H1 (cell line): ENCODE results near the gene KLHL17. TPM values are rescaled to one million over a fixed set of nuclear protein-coding genes. Genes with fewer than 3 reads are reported as not detected.

Experiments
- CTCF ChIA-PET: fragments of 300-600 bp; sonication (Branson Sonifier 250); formaldehyde crosslinking; loops from one replicate; lab custom pipeline; 2021; ENCODE audit not compliant: partially characterized antibody; lab: Charles Lee
- POLR2A ChIA-PET: fragments of 300-600 bp; sonication (Branson Sonifier 250); formaldehyde crosslinking; loops from one replicate; lab custom pipeline; 2021; ENCODE audit warnings: inconsistent platforms; ENCODE audit not compliant: partially characterized antibody; lab: Charles Lee
- DNase-seq, 2 experiments: peaks; one replicate each; pipeline versions ENCODE4 v3.0.0 to v3.0.0-alpha.2; 2010 to 2022; ENCODE audit warnings: low spot score in 2 of 2, low read depth in 1 of 2, mixed read lengths in 1 of 2
- FAIRE-seq: peaks from 2 replicates; lab custom pipeline; 2011; peaks lifted over from hg19 to GRCh38; lab: Jason Lieb, UNC
- H2AFZ ChIP-seq: 2 replicates; pipeline ENCODE4 v1.8.1; 2012; ENCODE audit warnings: low read length, inconsistent platforms
- H2AK5ac ChIP-seq: 2 replicates; pipeline ENCODE4 v1.6.1; 2013; ENCODE audit warnings: low read depth, low read length
- H2BK120ac ChIP-seq: replicated peaks from 2 replicates; pipeline ENCODE3; 2013; ENCODE audit warnings: low read depth, low read length, inconsistent platforms
- H2BK12ac ChIP-seq: 2 replicates; pipeline ENCODE4 v1.6.1; 2013; ENCODE audit warnings: low read depth, low read length
- H2BK15ac ChIP-seq: 2 replicates; pipeline ENCODE4 v1.6.1; 2013; ENCODE audit warnings: low read length
- H2BK20ac ChIP-seq: 2 replicates; pipeline ENCODE4 v1.6.1; 2013; ENCODE audit warnings: low read length
- H2BK5ac ChIP-seq: 2 replicates; pipeline ENCODE4 v1.6.1; 2013; ENCODE audit warnings: low read depth, low read length
- H3K14ac ChIP-seq: 2 replicates; pipeline ENCODE4 v1.6.1; 2013; ENCODE audit warnings: inconsistent platforms; ENCODE audit not compliant: insufficient read length
- H3K18ac ChIP-seq: 2 replicates; pipeline ENCODE4 v1.6.1; 2013; ENCODE audit warnings: low read length; ENCODE audit errors: extremely low read depth
- H3K23ac ChIP-seq: 2 replicates; pipeline ENCODE4 v1.6.1; 2013; ENCODE audit warnings: inconsistent platforms; ENCODE audit not compliant: insufficient read length
- H3K23me2 ChIP-seq: 2 replicates; pipeline ENCODE4 v1.6.1; 2013; ENCODE audit warnings: low read depth, low read length
- H3K27ac ChIP-seq: 2 replicates; pipeline ENCODE4 v1.6.1; 2011; ENCODE audit warnings: low read depth, low read length, inconsistent platforms
- H3K27me3 ChIP-seq, 4 experiments: replicated peaks in 1 of 4; 1 replicate in 1 of 4; 2 replicates in 3 of 4; pipeline versions ENCODE4 v1.6.1 to v1.8.1; 2011 to 2013; ENCODE audit warnings: low read length in 3 of 4, mild to moderate bottlenecking in 3 of 4, inconsistent platforms in 2 of 4, mixed read lengths in 2 of 4, moderate library complexity in 1 of 4; ENCODE audit not compliant: control insufficient read depth in 3 of 4, insufficient read depth in 3 of 4; ENCODE audit errors: extremely low read depth in 1 of 4
- H3K36me3 ChIP-seq, 4 experiments: 2 replicates each; pipeline versions ENCODE4 v1.6.1 to v1.8.1; 2011 to 2013; ENCODE audit warnings: mild to moderate bottlenecking in 4 of 4, low read length in 3 of 4, moderate library complexity in 2 of 4, control low read depth in 1 of 4, inconsistent platforms in 1 of 4; ENCODE audit not compliant: insufficient read depth in 4 of 4, control insufficient read depth in 2 of 4
- H3K4ac ChIP-seq: replicated peaks from 2 replicates; pipeline ENCODE3; 2013; ENCODE audit warnings: low read length, low read depth, mixed read lengths, inconsistent platforms; ENCODE audit not compliant: insufficient read length
- H3K4me1 ChIP-seq, 4 experiments: replicated peaks in 1 of 4; 1 replicate in 1 of 4; 2 replicates in 3 of 4; pipeline versions ENCODE4 v1.6.1 to v1.8.1; 2011 to 2013; ENCODE audit warnings: low read length in 3 of 4, inconsistent platforms in 2 of 4, mixed read lengths in 1 of 4; ENCODE audit not compliant: insufficient read depth in 4 of 4, control insufficient read depth in 3 of 4
- H3K4me2 ChIP-seq, 2 experiments: 2 replicates each; pipeline versions ENCODE4 v1.6.1 to v1.8.1; 2011 to 2013; ENCODE audit warnings: low read depth in 2 of 2, low read length in 2 of 2, control low read depth in 1 of 2, inconsistent platforms in 1 of 2, mild to moderate bottlenecking in 1 of 2; ENCODE audit not compliant: insufficient read depth in 1 of 2
- H3K4me3 ChIP-seq, 4 experiments: fragments of 200-600, 300-600 bp in 1 of 4; sonication (generic), shearing (Covaris generic), sonication (Bioruptor Twin) in 1 of 4; 2 replicates each; pipeline versions ENCODE4 v1.5.1 to v1.8.1; 2011 to 2016; ENCODE audit warnings: low read length in 4 of 4, low read depth in 3 of 4, control low read depth in 2 of 4, inconsistent platforms in 2 of 4, mild to moderate bottlenecking in 2 of 4, mixed read lengths in 1 of 4, moderate library complexity in 1 of 4; ENCODE audit not compliant: insufficient read depth in 2 of 4; ENCODE audit errors: extremely low read depth in 1 of 4
- H3K56ac ChIP-seq: replicated peaks from 2 replicates; pipeline ENCODE3; 2013; ENCODE audit warnings: low read depth, mild to moderate bottlenecking, mixed read lengths, low read length, inconsistent platforms; ENCODE audit not compliant: insufficient read length
- H3K79me1 ChIP-seq: 2 replicates; pipeline ENCODE4 v1.6.1; 2013; ENCODE audit warnings: low read depth, low read length, control low read depth
- H3K79me2 ChIP-seq, 2 experiments: 2 replicates each; pipeline versions ENCODE4 v1.6.1 to v1.8.1; 2012 to 2013; ENCODE audit warnings: low read length in 2 of 2, mild to moderate bottlenecking in 2 of 2, inconsistent platforms in 1 of 2; ENCODE audit not compliant: insufficient read depth in 2 of 2, control insufficient read depth in 1 of 2
- H3K9ac ChIP-seq, 4 experiments: replicated peaks in 1 of 4; 1 replicate in 1 of 4; 2 replicates in 3 of 4; pipeline versions ENCODE4 v1.6.1 to v1.8.1; 2011 to 2013; ENCODE audit warnings: low read depth in 3 of 4, low read length in 3 of 4, control low read depth in 2 of 4, mild to moderate bottlenecking in 2 of 4, moderate library complexity in 2 of 4, inconsistent platforms in 1 of 4; ENCODE audit errors: extremely low read depth in 1 of 4
- H3K9me3 ChIP-seq, 2 experiments: 2 replicates each; pipeline versions ENCODE4 v1.6.1 to v1.8.1; 2012 to 2013; ENCODE audit warnings: mild to moderate bottlenecking in 2 of 2, moderate library complexity in 2 of 2, control low read depth in 1 of 2, inconsistent platforms in 1 of 2, low read depth in 1 of 2, low read length in 1 of 2, mixed read lengths in 1 of 2; ENCODE audit not compliant: insufficient read depth in 2 of 2
- H4K20me1 ChIP-seq, 2 experiments: replicated peaks in 1 of 2; 2 replicates each; pipeline versions ENCODE3 to v1.8.1; 2011 to 2013; ENCODE audit warnings: inconsistent platforms in 2 of 2, low read length in 2 of 2, mild to moderate bottlenecking in 1 of 2; ENCODE audit not compliant: insufficient read depth in 2 of 2, control insufficient read depth in 1 of 2
- H4K5ac ChIP-seq: 2 replicates; pipeline ENCODE4 v1.6.1; 2013; ENCODE audit warnings: low read length, low read depth, mixed read lengths, inconsistent platforms; ENCODE audit not compliant: insufficient read length
- H4K8ac ChIP-seq: 2 replicates; pipeline ENCODE4 v1.8.0; 2013; ENCODE audit warnings: mild to moderate bottlenecking, moderate library complexity, low read length, inconsistent platforms; ENCODE audit not compliant: insufficient read depth; ENCODE audit errors: extremely low read depth
- H4K91ac ChIP-seq: replicated peaks from 2 replicates; pipeline ENCODE3; 2013; ENCODE audit warnings: low read length, mixed read lengths, inconsistent platforms; ENCODE audit not compliant: insufficient read length
- HDAC2 ChIP-seq, 2 experiments: fragments of 300-600 bp in 1 of 2; sonication (generic) in 1 of 2; IDR thresholded peaks; 2 replicates each; pipeline ENCODE4 v1.6.1; 2011 to 2012; ENCODE audit warnings: low read depth in 2 of 2, low read length in 2 of 2, mild to moderate bottlenecking in 2 of 2, moderate library complexity in 2 of 2, borderline replicate concordance in 1 of 2, inconsistent platforms in 1 of 2
- JUND ChIP-seq: IDR thresholded peaks from 2 replicates; pipeline ENCODE4 v1.6.1; 2011; ENCODE audit warnings: mild to moderate bottlenecking, improper control_type of control experiment, low read length
- KDM4A ChIP-seq: IDR thresholded peaks from one replicate; pipeline ENCODE4 v1.7.1; 2012; ENCODE audit warnings: low read depth, mild to moderate bottlenecking, moderate library complexity, low read length, inconsistent platforms; ENCODE audit not compliant: severe bottlenecking
- PHF8 ChIP-seq: fragments of 200-600 bp; sonication (generic); conservative IDR thresholded peaks from 2 replicates; pipeline ENCODE4 v1.7.1; 2012; ENCODE audit warnings: low read depth, mild to moderate bottlenecking, inconsistent platforms, low read length, moderate library complexity
- POLR2A ChIP-seq, 2 experiments: IDR thresholded peaks; 1 replicate in 1 of 2; 2 replicates in 1 of 2; pipeline ENCODE4 v1.6.1; 2011; ENCODE audit warnings: low read depth in 2 of 2, low read length in 2 of 2, mild to moderate bottlenecking in 2 of 2; ENCODE audit errors: control extremely low read depth in 1 of 2
- SP2 ChIP-seq: IDR thresholded peaks from 2 replicates; pipeline ENCODE4 v1.6.1; 2012; ENCODE audit warnings: mild to moderate bottlenecking, low read length, inconsistent platforms
- WGBS, 2 experiments: shearing (Covaris generic) in 1 of 2; methylation state at CpG; one replicate each; pipeline versions ENCODE4 v1.1.6 to v1.1.7; 2013 to 2015; ENCODE audit warnings: low lambda C conversion rate in 2 of 2, mixed read lengths in 2 of 2, inconsistent platforms in 1 of 2, low coverage in 1 of 2, missing lambda C conversion rate in 1 of 2; ENCODE audit not compliant: insufficient replicate concordance in 2 of 2, insufficient coverage in 1 of 2, insufficient read length in 1 of 2; ENCODE audit errors: extremely low coverage in 1 of 2, missing lambda C conversion rate in 1 of 2; 5-methylcytosine and 5-hydroxymethylcytosine counted together
- polyA plus RNA-seq, 7 experiments: library from polyadenylated mRNA; depleted of rRNA in 3 of 7; stranded (reverse) in 5 of 7; unstranded in 2 of 7; fragments of >200 nt in 5 of 7; fragments of 200-250 nt in 2 of 7; gene quantifications; 1 replicate in 5 of 7; 2 replicates in 1 of 7; 4 replicates in 1 of 7; pipeline versions ENCODE4 v1.2.1 to v1.2.3, GENCODE V29; 2011 to 2013; ENCODE audit warnings: missing spikeins in 2 of 7, mixed read lengths in 2 of 7
- total RNA-seq: library from RNA; stranded (reverse); fragmentation: NEBNext Ultra II Directional; extraction: Animal tissue kit (Norgen Biotek cat#: 25700); gene quantifications from 2 replicates; pipeline ENCODE4 v1.2.1, GENCODE V29; 2021

The KLHL17 gene
- total and polyA plus RNA-seq, 2 of the 8 experiments (the other 6 are each of a cell fraction or from before 2014, with no cell fraction given): 32.6 to 36.1 TPM

GRCh38 chr1:981491-981954, 21.1 kb downstream of the KLHL17 start:
- DNase-seq (no peak), FAIRE-seq (no peak)
- Histone ChIP-seq H3K9me3 (no peaks in the 10 kb centered on the region), H3K18ac (no peak overlapping the region), H3K9ac (no peak overlapping the region), H3K27me3 (peaks cover 0 to 25% (median 15%) of the 10 kb centered on the region in 4 experiments; a peak in 5 of 7 replicates), H3K23ac (no peak overlapping the region), H4K91ac (no peak overlapping the region), H3K14ac (no peak overlapping the region), H2BK5ac (no peak overlapping the region), H3K4me2 (no peak overlapping the region), H3K56ac (no peak overlapping the region), H3K36me3 (no peaks in the 10 kb centered on the region), H2AFZ (no peak overlapping the region), H2AK5ac (no peak overlapping the region), H2BK20ac (no peak overlapping the region), H3K4ac (no peak overlapping the region), H3K79me1 (no peaks in the 10 kb centered on the region), H4K20me1 (peaks cover 0 to 8% of the 10 kb centered on the region in 2 experiments), H2BK15ac (no peak overlapping the region), H4K5ac (no peak overlapping the region), H4K8ac (no peak overlapping the region; the same call in 1 of the 2 replicates), H2BK120ac (no peak overlapping the region), H3K4me3 (no peak overlapping the region), H3K23me2 (no peaks in the 10 kb centered on the region; the same call in 1 of the 2 replicates), H3K79me2 (no peaks in the 10 kb centered on the region), H3K4me1 (no peaks in the 10 kb centered on the region; a peak in 1 of 7 replicates), H3K27ac (no peak overlapping the region), H2BK12ac (no peak overlapping the region)
- ChIA-PET POLR2A (interaction anchor here (0.9 to 2.4 kb wide), 7 partner anchors 15 to 75 kb away, joined by 3 to 9 read pairs (median 3); partner anchors contain the start of gene HES4), CTCF (interaction anchor here (0.5 to 6.9 kb wide), 15 partner anchors 9 to 310 kb away, joined by 3 to 86 read pairs (median 7); partner anchors contain the start of genes HES4 and ISG15)
- TF ChIP-seq POLR2A (IDR thresholded peaks at IDR 0.05; ENCODE audit: control extremely low read depth in 1 of 2, low read depth in 2 of 2, low read length in 2 of 2): no peak
- no peak for TF ChIP-seq HDAC2 (IDR thresholded peaks at IDR 0.05; ENCODE audit: borderline replicate concordance in 1 of 2, low read depth in 2 of 2, low read length in 2 of 2)
- no peak for TF ChIP-seq SP2
- no peak for TF ChIP-seq JUND
- TF ChIP-seq PHF8: no peak
- no peak for TF ChIP-seq KDM4A
- WGBS, 2 experiments: 82% methylated on average over 14 of the region's 21 CpGs; no CpG with 5 or more reads in 1 of the 2 experiments
